ENCODE results near the gene DCC. TPM values are rescaled to one million over a fixed set of nuclear protein-coding genes. Genes with fewer than 3 reads are reported as not detected.

Gene DCC
- total RNA-seq, 4 donors from 2014 or later: 0.94 TPM; not detected in 3

- no peak for DNase-seq
- Histone ChIP-seq H3K4me1 (no peaks in the 10 kb centered on the region), H3K27ac (no peak overlapping the region), H3K36me3 (no peaks in the 10 kb centered on the region), H3K27me3 (no peaks in the 10 kb centered on the region), H3K9me3 (no peaks in the 10 kb centered on the region), H3K4me3 (replicated peaks in 1 of 3) (no peak overlapping the region)
- intact Hi-C loops (cut with DNase I): no loop called here
- TF ChIP-seq CTCF (IDR thresholded peaks at IDR 0.05) (no peak), POLR2A (IDR thresholded peaks at IDR 0.05) (no peak)
- WGBS, 2 donors: 93 to 96% methylated on average over 4 of the region's 4 CpGs
Measured at GRCh38 chr18:53443831-53444230, 1103.8 kb downstream of the DCC start.

GRCh38 chr18:53451902-53452301 lies 1111.9 kb downstream of the DCC start:
- DNase-seq: no peak
- Histone ChIP-seq H3K27ac (no peak overlapping the region), H3K4me1 (no peaks in the 10 kb centered on the region), H3K4me3 (replicated peaks in 1 of 3) (no peak overlapping the region), H3K36me3 (no peaks in the 10 kb centered on the region), H3K9me3 (no peaks in the 10 kb centered on the region), H3K27me3 (no peaks in the 10 kb centered on the region)
- intact Hi-C loops (cut with DNase I): no loop called here
- WGBS, 2 donors: 63 to 96% methylated on average over 2 of the region's 2 CpGs
- TF ChIP-seq POLR2A (IDR thresholded peaks at IDR 0.05) (no peak), CTCF (IDR thresholded peaks at IDR 0.05) (no peak)

GRCh38 chr18:53457068-53457467 lies 1117.1 kb downstream of the DCC start:
- Histone ChIP-seq H3K27me3 (no peaks in the 10 kb centered on the region), H3K36me3 (no peaks in the 10 kb centered on the region), H3K9me3 (no peaks in the 10 kb centered on the region), H3K4me1 (no peaks in the 10 kb centered on the region), H3K4me3 (replicated peaks in 1 of 3) (no peak overlapping the region), H3K27ac (no peak overlapping the region)
- TF ChIP-seq POLR2A (IDR thresholded peaks at IDR 0.05) (no peak), CTCF (IDR thresholded peaks at IDR 0.05) (no peak)
- 26 to 43% methylated on average over 1 of the region's 1 CpG for WGBS, 2 donors
- no peak for DNase-seq
- intact Hi-C loops (cut with DNase I): no loop called here

- no peak overlapping the region for H3K27ac ChIP-seq
- TF ChIP-seq POLR2A (IDR thresholded peaks at IDR 0.05) (no peak), CTCF (IDR thresholded peaks at IDR 0.05) (no peak)
- intact Hi-C loops (cut with DNase I): no loop called here
Measured at GRCh38 chr18:53458268-53458667, 1118.3 kb downstream of the DCC start.

GRCh38 chr18:53458944-53459580 lies 1119.1 kb downstream of the DCC start:
- intact Hi-C loops (cut with DNase I): no loop called here
- peak in 1 of 2 donors; percentile 1 for DNase-seq
- Histone ChIP-seq H3K4me1 (no peaks in the 10 kb centered on the region), H3K27ac (no peak overlapping the region), H3K36me3 (no peaks in the 10 kb centered on the region), H3K4me3 (replicated peaks in 1 of 3) (no peak overlapping the region), H3K9me3 (no peaks in the 10 kb centered on the region), H3K27me3 (no peaks in the 10 kb centered on the region)
- TF ChIP-seq CTCF (IDR thresholded peaks at IDR 0.05) (no peak), POLR2A (IDR thresholded peaks at IDR 0.05) (no peak)
- WGBS, 2 donors: 26 to 41% methylated on average over 5 of the region's 5 CpGs

More at GRCh38 chr18:53458268-53458667, 1118.3 kb downstream of the DCC start:
- DNase-seq: no peak
- Histone ChIP-seq H3K9me3 (no peaks in the 10 kb centered on the region), H3K4me3 (replicated peaks in 1 of 3) (no peak overlapping the region), H3K27me3 (no peaks in the 10 kb centered on the region), H3K36me3 (no peaks in the 10 kb centered on the region), H3K4me1 (no peaks in the 10 kb centered on the region)

Data from thyroid gland (tissue), 4 donors.